Neuronal stem cell (in vitro differentiated cells): ENCODE measurements around the gene NPPA.

Experiments used
- DNase-seq: peaks from one replicate; pipeline ENCODE4 v3.0.0-alpha.2; 2013; ENCODE audit warnings: low spot score
- H2AFZ ChIP-seq: one replicate; pipeline ENCODE4 v1.6.1; 2013; ENCODE audit warnings: mild to moderate bottlenecking, low read length, inconsistent platforms
- H2AK5ac ChIP-seq: 2 replicates; pipeline ENCODE4 v1.6.1; 2013; ENCODE audit warnings: low read depth, mild to moderate bottlenecking, inconsistent platforms, low read length, moderate library complexity, mixed read lengths
- H2BK120ac ChIP-seq: 2 replicates; pipeline ENCODE4 v1.6.1; 2013; ENCODE audit warnings: low read depth, mild to moderate bottlenecking, inconsistent platforms, low read length, moderate library complexity, mixed read lengths
- H2BK12ac ChIP-seq: one replicate; pipeline ENCODE4 v1.6.1; 2013; ENCODE audit warnings: low read length, inconsistent platforms
- H2BK15ac ChIP-seq: 2 replicates; pipeline ENCODE4 v1.6.1; 2013; ENCODE audit warnings: mild to moderate bottlenecking, low read length, inconsistent platforms, mixed read lengths
- H2BK5ac ChIP-seq: one replicate; pipeline ENCODE4 v1.6.1; 2013; ENCODE audit warnings: inconsistent platforms, mild to moderate bottlenecking, low read length, moderate library complexity
- H3K14ac ChIP-seq: one replicate; pipeline ENCODE4 v1.6.1; 2013; ENCODE audit warnings: low read length, inconsistent platforms
- H3K18ac ChIP-seq: 2 replicates; pipeline ENCODE4 v1.6.1; 2013; ENCODE audit warnings: low read length, inconsistent platforms
- H3K23ac ChIP-seq: 2 replicates; pipeline ENCODE4 v1.6.1; 2013; ENCODE audit warnings: low read depth, mild to moderate bottlenecking, mixed read lengths, low read length, inconsistent platforms; ENCODE audit not compliant: poor library complexity
- H3K27ac ChIP-seq: replicated peaks from 3 replicates; pipeline ENCODE4 v1.5.1; 2013; ENCODE audit warnings: low read length, inconsistent platforms
- H3K27me3 ChIP-seq, 3 experiments: 2 replicates each; pipeline ENCODE4 v1.6.1; 2013; ENCODE audit warnings: low read length in 3 of 3, mild to moderate bottlenecking in 2 of 3, inconsistent platforms in 1 of 3, low read depth in 1 of 3, mixed read lengths in 1 of 3, moderate library complexity in 1 of 3; ENCODE audit not compliant: control insufficient read depth in 3 of 3, insufficient read depth in 3 of 3
- H3K36me3 ChIP-seq, 2 donors: replicated peaks in 1 of 2; 2 replicates each; pipeline ENCODE4 v1.6.1; 2013; ENCODE audit warnings: low read length in 2 of 2; ENCODE audit not compliant: control insufficient read depth in 2 of 2, insufficient read depth in 2 of 2
- H3K4ac ChIP-seq: 2 replicates; pipeline ENCODE4 v1.6.1; 2013; ENCODE audit warnings: inconsistent platforms, mild to moderate bottlenecking, low read length, moderate library complexity
- H3K4me1 ChIP-seq, 2 donors: 1 replicate in 1 of 2; 2 replicates in 1 of 2; pipeline ENCODE4 v1.6.1; 2013; ENCODE audit warnings: low read length in 2 of 2, low read depth in 1 of 2; ENCODE audit not compliant: control insufficient read depth in 2 of 2, insufficient read depth in 1 of 2
- H3K4me2 ChIP-seq: one replicate; pipeline ENCODE4 v1.6.1; 2013; ENCODE audit warnings: mild to moderate bottlenecking, low read length, inconsistent platforms; ENCODE audit not compliant: insufficient read depth, poor library complexity, severe bottlenecking
- H3K4me3 ChIP-seq, 2 donors: 2 replicates each; pipeline ENCODE4 v1.5.1; 2013; ENCODE audit warnings: low read length in 2 of 2, mild to moderate bottlenecking in 2 of 2, inconsistent platforms in 1 of 2, moderate library complexity in 1 of 2
- H3K79me1 ChIP-seq: one replicate; pipeline ENCODE4 v1.6.1; 2013; ENCODE audit warnings: low read depth, mild to moderate bottlenecking, inconsistent platforms, low read length, moderate library complexity
- H3K9ac ChIP-seq: one replicate; pipeline ENCODE4 v1.6.1; 2013; ENCODE audit warnings: mild to moderate bottlenecking, low read depth, low read length, inconsistent platforms; ENCODE audit not compliant: poor library complexity
- H3K9me3 ChIP-seq, 2 donors: replicated peaks in 1 of 2; 2 replicates each; pipeline versions ENCODE3 to v1.6.1; 2013; ENCODE audit warnings: low read length in 2 of 2, mild to moderate bottlenecking in 2 of 2, inconsistent platforms in 1 of 2, low read depth in 1 of 2, mixed read lengths in 1 of 2, moderate library complexity in 1 of 2; ENCODE audit not compliant: control insufficient read depth in 2 of 2, insufficient read depth in 1 of 2
- H4K8ac ChIP-seq: one replicate; pipeline ENCODE4 v1.6.1; 2013; ENCODE audit warnings: low read depth, mild to moderate bottlenecking, inconsistent platforms, low read length, moderate library complexity
- H4K91ac ChIP-seq: one replicate; pipeline ENCODE4 v1.6.1; 2013; ENCODE audit warnings: low read length, low read depth, mild to moderate bottlenecking, inconsistent platforms; ENCODE audit not compliant: poor library complexity
- WGBS, 2 donors: extraction: QIAGEN DNeasy Blood & Tissue Kit; methylation state at CpG; one replicate each; pipeline ENCODE4 v1.1.7; 2013; ENCODE audit warnings: missing lambda C conversion rate in 2 of 2, mixed read lengths in 1 of 2; ENCODE audit not compliant: insufficient read length in 2 of 2, insufficient replicate concordance in 1 of 2; ENCODE audit errors: extremely low coverage in 2 of 2; 5-methylcytosine and 5-hydroxymethylcytosine counted together

NPPA gene

GRCh38 chr1:11806307-11806936 is 41.2 kb downstream of the NPPA start:
- H2BK12ac ChIP-seq, result no peak overlapping the region
- peak overlapping the region; percentile 93 for H2AFZ ChIP-seq
- no peaks in the 10 kb centered on the region for H3K9me3 ChIP-seq
- peaks cover 8% of the 10 kb centered on the region for H3K79me1 ChIP-seq
- H3K4me1 ChIP-seq, result peaks cover 21 to 39% of the 10 kb centered on the region in 2 donors
- peak overlapping the region; percentile 78 for H3K27ac ChIP-seq
- H3K14ac ChIP-seq, result no peak overlapping the region
- no peak overlapping the region for H4K8ac ChIP-seq
- peak overlapping the region; percentile 75 to 84 for H3K4me3 ChIP-seq
- peak overlapping the region; percentile 78 for H3K23ac ChIP-seq
- H3K4ac ChIP-seq, result no peak overlapping the region
- DNase-seq, result no peak
- peak overlapping the region; percentile 69 for H2BK5ac ChIP-seq
- no peak overlapping the region for H2BK120ac ChIP-seq
- no peak overlapping the region for H2AK5ac ChIP-seq
- peaks cover 10 to 45% of the 10 kb centered on the region in 2 donors for H3K36me3 ChIP-seq
- WGBS, 2 donors, result no CpG with 5 or more reads among the region's 20 CpGs
- H3K18ac ChIP-seq, result peak overlapping the region; percentile 95
- H3K9ac ChIP-seq, result peak overlapping the region; percentile 72
- H3K4me2 ChIP-seq, result peak overlapping the region; percentile 88
- H3K27me3 ChIP-seq, result no peaks in the 10 kb centered on the region
- no peak overlapping the region for H4K91ac ChIP-seq
- H2BK15ac ChIP-seq, result no peak overlapping the region

DNA sequence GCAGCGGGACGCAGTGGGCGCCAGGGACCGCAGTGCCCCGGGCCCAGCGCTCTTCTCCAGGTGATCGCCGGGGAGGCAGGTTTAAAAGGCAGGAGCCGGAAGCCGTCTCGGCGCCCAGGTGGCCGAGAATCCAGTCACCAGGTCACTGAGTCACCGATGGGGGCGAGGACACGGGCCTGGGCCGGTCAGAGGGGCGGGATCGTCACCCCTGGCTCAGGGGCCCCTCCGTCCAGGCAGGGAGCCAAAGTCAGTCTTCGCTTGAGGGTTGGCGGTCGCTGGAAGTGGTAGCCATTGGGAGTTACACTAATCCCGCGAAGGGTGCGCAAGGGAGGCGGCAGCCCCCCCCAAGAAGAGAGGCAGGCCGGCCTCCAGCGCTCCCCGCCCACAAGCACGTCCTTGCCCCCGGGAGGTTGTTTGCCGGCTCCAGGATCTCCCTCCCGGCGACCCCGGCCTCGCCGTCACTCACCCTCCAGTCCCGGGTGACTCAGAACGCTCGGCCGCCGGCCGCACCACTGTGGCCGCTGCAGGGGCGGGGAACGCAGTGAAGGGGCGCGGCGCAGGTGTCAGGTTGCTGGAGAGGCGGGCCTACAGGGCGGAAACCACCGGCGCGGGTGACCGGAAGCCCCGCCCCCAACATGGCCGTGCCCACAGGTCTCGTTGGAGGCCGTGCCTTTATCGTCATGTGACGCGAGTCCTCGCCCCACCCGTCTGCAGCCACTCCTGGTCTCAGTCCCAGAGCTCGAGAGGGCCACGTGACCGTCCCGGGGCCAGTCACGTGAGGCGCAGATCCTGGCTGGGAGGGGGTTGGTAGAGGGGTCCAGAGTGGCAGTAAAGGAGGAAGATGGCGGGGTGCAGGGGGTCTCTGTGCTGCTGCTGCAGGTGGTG is 41.9 kb downstream of the NPPA start, which contains the start of the genes CLCN6 and MTHFR:
TSS of gene CLCN6 (plus strand) at position 770 of the 885 bp plus-strand sequence. CDS start at position 842, 72 bp downstream.
TSS of gene MTHFR (minus strand) at position 543 of the 885 bp plus-strand sequence. CDS start 2,848 bp downstream, outside the sequence.
- H2AK5ac ChIP-seq, result peak within 1 kb of the TSS; percentile 51
- no CpG with 5 or more reads among the region's 72 CpGs for WGBS, 2 donors
- H2BK120ac ChIP-seq, result no peak within 1 kb of the TSS

DNA sequence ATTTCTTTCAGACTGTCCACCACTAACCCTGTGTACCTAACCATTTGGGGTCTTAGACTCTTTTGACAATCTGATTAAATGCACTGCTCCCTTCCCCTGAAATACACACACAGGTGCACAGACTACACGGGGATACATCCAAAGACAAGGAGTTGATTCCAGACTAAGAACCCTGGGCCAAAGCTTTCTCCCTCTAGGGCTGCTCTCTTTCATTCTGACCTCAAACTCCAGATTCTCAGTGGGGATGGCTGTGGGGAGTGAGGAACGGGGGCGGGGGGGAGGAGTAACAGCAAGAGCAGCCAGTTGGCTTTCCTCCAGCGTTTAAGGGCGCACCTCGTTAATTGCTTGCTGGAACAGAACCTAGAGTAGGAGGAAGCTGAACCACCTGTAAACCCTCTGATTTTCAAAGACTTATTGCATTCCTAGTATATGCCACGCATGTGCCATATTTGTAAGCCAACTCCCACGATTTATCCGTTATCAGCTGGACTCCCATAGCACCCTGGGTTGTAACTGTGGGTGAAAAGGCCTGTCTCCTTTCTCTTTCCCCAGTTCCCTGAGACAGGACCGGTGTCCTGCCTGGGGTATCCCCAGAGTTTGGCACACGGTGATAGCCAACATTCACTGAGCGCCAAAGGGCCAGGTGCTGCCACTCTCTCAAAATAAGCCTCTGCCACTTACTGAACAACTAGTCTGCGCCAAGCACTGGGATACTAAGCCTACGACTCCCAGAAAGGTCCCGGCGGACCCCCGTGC is 42.7 kb downstream of the NPPA start:
- peak overlapping the region; percentile 92 for H3K4me2 ChIP-seq
- peak overlapping the region; percentile 90 for H3K9ac ChIP-seq
- no peaks in the 10 kb centered on the region for H3K27me3 ChIP-seq
- H2BK120ac ChIP-seq, result no peak overlapping the region
- peak overlapping the region; percentile 14 for H2BK15ac ChIP-seq
- peak overlapping the region; percentile 75 to 89 for H3K4me3 ChIP-seq
- H3K23ac ChIP-seq, result peak overlapping the region; percentile 75
- no peak overlapping the region for H3K4ac ChIP-seq
- H3K27ac ChIP-seq, result peak overlapping the region; percentile 87
- peaks cover 5% of the 10 kb centered on the region for H3K79me1 ChIP-seq
- DNase-seq, result no peak
- peak overlapping the region; percentile 93 for H2AFZ ChIP-seq
- H4K91ac ChIP-seq, result no peak overlapping the region
- no peak overlapping the region for H3K14ac ChIP-seq
- H2BK5ac ChIP-seq, result peak overlapping the region; percentile 96
- H2AK5ac ChIP-seq, result peak overlapping the region; percentile 51
- no CpG with 5 or more reads among the region's 17 CpGs for whole genome bisulfite sequencing, 2 donors
- H2BK12ac ChIP-seq, result no peak overlapping the region
- no peak overlapping the region for H4K8ac ChIP-seq
- H3K36me3 ChIP-seq, result peaks cover 14 to 46% of the 10 kb centered on the region in 2 donors
- H3K9me3 ChIP-seq, result no peaks in the 10 kb centered on the region
- H3K4me1 ChIP-seq, result peaks cover 21 to 39% of the 10 kb centered on the region in 2 donors
- peak overlapping the region; percentile 97 for H3K18ac ChIP-seq

More for the DNA sequence above, 41.9 kb downstream of the NPPA start, which contains the start of the genes CLCN6 and MTHFR:
- H3K4me2 ChIP-seq, result peak within 1 kb of the TSS; percentile 92
- H3K27ac ChIP-seq, result peak within 1 kb of the TSS; percentile 87
- H2AFZ ChIP-seq, result peak within 1 kb of the TSS; percentile 93
- H3K36me3 ChIP-seq, result peaks cover 11 to 46% of the 10 kb centered on the region in 2 donors
- peak within 1 kb of the TSS; percentile 56 for H3K14ac ChIP-seq
- H3K9me3 ChIP-seq, result no peaks in the 10 kb centered on the region
- peak within 1 kb of the TSS; percentile 78 for H3K23ac ChIP-seq
- no peak within 1 kb of the TSS for H3K4ac ChIP-seq
- H2BK15ac ChIP-seq, result peak within 1 kb of the TSS; percentile 14
- peak within 1 kb of the TSS; percentile 75 to 89 for H3K4me3 ChIP-seq
- H3K27me3 ChIP-seq, result no peaks in the 10 kb centered on the region
- H4K8ac ChIP-seq, result no peak within 1 kb of the TSS
- H2BK5ac ChIP-seq, result peak within 1 kb of the TSS; percentile 96
- peaks cover 21 to 39% of the 10 kb centered on the region in 2 donors for H3K4me1 ChIP-seq
- peaks cover 5% of the 10 kb centered on the region for H3K79me1 ChIP-seq
- H2BK12ac ChIP-seq, result no peak within 1 kb of the TSS
- H4K91ac ChIP-seq, result peak within 1 kb of the TSS; percentile 25
- DNase-seq, result peak; percentile 99
- H3K9ac ChIP-seq, result peak within 1 kb of the TSS; percentile 90
- peak within 1 kb of the TSS; percentile 97 for H3K18ac ChIP-seq
